GM21381 (cell line): Measurements from ENCODE around the gene HTR1E.
"Not testable (repeated sequence)": the region's sequence is repeated elsewhere in the genome, so short reads cannot be mapped to it uniquely, and the experiment has no call there.

ENCODE experiments used
- ATAC-seq: cut with Tn5 transposase; IDR thresholded peaks from one replicate; pipeline ENCODE4 v1.9.1; 2021; ENCODE audit warnings: mild to moderate bottlenecking, moderate library complexity; ENCODE audit not compliant: unreplicated experiment

The HTR1E gene

GRCh38 chr6:86973088-86973487 lies 35.8 kb downstream of the HTR1E start:
- ATAC-seq = no peak

- no peak for ATAC-seq
These were observed 40.9 kb downstream of the HTR1E start for GRCh38 chr6:86978251-86978650.

- ATAC-seq = no peak
These were observed 64.2 kb downstream of the HTR1E start for GRCh38 chr6:87001494-87001893.

- not testable (repeated sequence) for ATAC-seq
These were observed 65.1 kb downstream of the HTR1E start for GRCh38 chr6:87002391-87002790.

GRCh38 chr6:87006541-87006940 lies 69.2 kb downstream of the HTR1E start:
- not testable (repeated sequence) for ATAC-seq

GRCh38 chr6:87009581-87009980 lies 72.3 kb downstream of the HTR1E start:
- ATAC-seq = not testable (repeated sequence)

GRCh38 chr6:87012035-87012434 lies 74.7 kb downstream of the HTR1E start:
- no peak for ATAC-seq

- no peak for ATAC-seq
These were observed 75.4 kb downstream of the HTR1E start for GRCh38 chr6:87012743-87013142.

- no peak for ATAC-seq
These were observed 79.4 kb downstream of the HTR1E start for GRCh38 chr6:87016772-87017171.

GRCh38 chr6:87027021-87027420 lies 89.7 kb downstream of the HTR1E start:
- no peak for ATAC-seq

- ATAC-seq = no peak
These were observed 92.5 kb downstream of the HTR1E start for GRCh38 chr6:87029711-87030314.

- ATAC-seq = no peak
These were observed 103.4 kb downstream of the HTR1E start for GRCh38 chr6:87040729-87041128.

GRCh38 chr6:87045521-87046075 lies 108.3 kb downstream of the HTR1E start:
- no peak for ATAC-seq

- no peak for ATAC-seq
These were observed 112.5 kb downstream of the HTR1E start for GRCh38 chr6:87049779-87050178.

GRCh38 chr6:87053312-87053711 lies 116.0 kb downstream of the HTR1E start:
- ATAC-seq = no peak

GRCh38 chr6:87054143-87054833 lies 117.0 kb downstream of the HTR1E start:
- no peak for ATAC-seq

GRCh38 chr6:87059943-87060342 lies 122.6 kb downstream of the HTR1E start:
- ATAC-seq = no peak

GRCh38 chr6:87065117-87065516 lies 127.8 kb downstream of the HTR1E start:
- ATAC-seq = no peak
